ENCODE data around the gene RHPN2. TPM values are rescaled to one million over a fixed set of nuclear protein-coding genes. Genes with fewer than 3 reads are reported as not detected.
"Not testable (repeated sequence)": the region's sequence is repeated elsewhere in the genome, so short reads cannot be mapped to it uniquely, and the experiment has no call there.

The RHPN2 gene
- total and polyA plus RNA-seq, 2 donors (not counting 3 experiments of a cell fraction or from before 2014, with no cell fraction given): 2.3 to 2.7 TPM

DNA sequence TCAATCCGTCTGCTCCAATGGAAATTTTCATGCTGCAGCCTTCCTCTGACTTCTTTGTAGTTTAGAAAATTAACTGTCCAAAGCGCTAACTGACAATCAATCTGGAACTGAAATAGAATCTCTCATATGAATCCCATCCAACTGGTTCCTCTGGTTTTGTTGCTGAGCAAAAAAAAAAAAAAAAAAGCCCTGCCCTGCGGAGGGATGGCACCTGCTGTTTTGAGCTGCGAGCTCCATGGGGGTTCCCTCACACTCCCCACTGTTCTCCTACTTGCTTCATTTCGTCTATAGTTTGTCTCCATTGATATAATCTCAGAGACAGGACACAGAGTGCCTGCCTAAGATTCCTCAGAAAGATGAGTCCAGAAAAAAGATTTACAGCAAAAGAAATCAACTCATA lies 59.2 kb downstream of the RHPN2 start:
- no peaks in the 10 kb centered on the region for H3K27me3 ChIP-seq (ENCODE audit: control insufficient read depth in 2 of 2, insufficient read depth in 2 of 2, low read length in 2 of 2)
- no peak overlapping the region for H3K4me3 ChIP-seq (replicated peaks in 1 of 3; ENCODE audit: insufficient read depth in 1 of 3, low read depth in 1 of 3, low read length in 3 of 3)
- no peaks in the 10 kb centered on the region for H3K36me3 ChIP-seq (ENCODE audit: control insufficient read depth in 2 of 2, extremely low read depth in 1 of 2, insufficient read depth in 2 of 2, low read length in 2 of 2)
- FAIRE-seq (no peak), DNase-seq (ENCODE audit: low read depth, low spot score) (no peak)
- no peak overlapping the region for H3K27ac ChIP-seq (ENCODE audit: insufficient read depth, low read depth, low read length)
- H3K4me1 ChIP-seq (ENCODE audit: control insufficient read depth, extremely low read depth, insufficient read depth, low read length): no peaks in the 10 kb centered on the region
- H3K4me2 ChIP-seq (ENCODE audit: insufficient read depth, low read length): no peak overlapping the region
- intact Hi-C loops (cut with micrococcal nuclease) (no loop called here), dilution Hi-C loops (cut with MboI; ENCODE audit: extremely low pct_ligation_motif_present, low sequenced_read_pairs) (no loop called here)
- no peaks in the 10 kb centered on the region for H3K9me1 ChIP-seq (replicated peaks; ENCODE audit: control insufficient read depth, extremely low read depth, insufficient read depth, low read length)
- no peaks in the 10 kb centered on the region for H3K9me3 ChIP-seq (replicated peaks; ENCODE audit: control insufficient read depth, insufficient read depth, low read length)
- H4K20me1 ChIP-seq (replicated peaks; ENCODE audit: control insufficient read depth, extremely low read depth, insufficient read depth, low read length): no peaks in the 10 kb centered on the region
- no peak overlapping the region for H2AFZ ChIP-seq (ENCODE audit: low read depth, low read length)
- ChIA-PET POLR2A (no interaction called here), CTCF (no interaction called here)
- no peaks in the 10 kb centered on the region for H3K79me2 ChIP-seq (ENCODE audit: control insufficient read depth, insufficient read depth, low read length)
- no peak for TF ChIP-seq GATA2 (IDR thresholded peaks at IDR 0.05; ENCODE audit: insufficient read depth, insufficient read length, low read depth, low read length)
- no peak for TF ChIP-seq MYC (IDR thresholded peaks at IDR 0.05; ENCODE audit: low read depth, low read length)
- TF ChIP-seq CTCF (IDR thresholded peaks at IDR 0.05; ENCODE audit: extremely low read depth in 1 of 2, insufficient read depth in 1 of 2, low read depth in 1 of 2, low read length in 2 of 2): no peak
- TF ChIP-seq, protein P1, sequence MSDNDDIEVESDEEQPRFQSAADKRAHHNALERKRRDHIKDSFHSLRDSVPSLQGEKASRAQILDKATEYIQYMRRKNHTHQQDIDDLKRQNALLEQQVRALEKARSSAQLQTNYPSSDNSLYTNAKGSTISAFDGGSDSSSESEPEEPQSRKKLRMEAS (IDR thresholded peaks at IDR 0.05; ENCODE audit: insufficient read depth, insufficient read length): no peak
- TF ChIP-seq POLR2A (IDR thresholded peaks at IDR 0.05; ENCODE audit: low read depth, low read length): no peak
- TF ChIP-seq JUN (IDR thresholded peaks at IDR 0.05; ENCODE audit: borderline replicate concordance, insufficient read depth, insufficient read length, low read depth): no peak
- no peak for TF ChIP-seq EZH2 (IDR thresholded peaks at IDR 0.05; ENCODE audit: borderline replicate concordance, low read depth, low read length, severe bottlenecking)
- no peak for TF ChIP-seq POLR2AphosphoS5 (IDR thresholded peaks at IDR 0.05; ENCODE audit: insufficient read depth, low read depth, low read length)
- no peak for TF ChIP-seq FOS (IDR thresholded peaks at IDR 0.05; ENCODE audit: borderline replicate concordance, insufficient read depth, low read length)
- BruUV-seq (replicated peaks): no TSS peak
- no peak overlapping the region for H3K9ac ChIP-seq (replicated peaks; ENCODE audit: extremely low read depth, insufficient read depth, low read length)

GRCh38 chr19:33003424-33004024 lies 61.2 kb downstream of the RHPN2 start:
- CTCF ChIA-PET; DNase-seq (ENCODE audit: low read depth, low spot score); FAIRE-seq; POLR2A ChIA-PET; H3K9me3 ChIP-seq (replicated peaks; ENCODE audit: control insufficient read depth, insufficient read depth, low read length); H3K4me3 ChIP-seq (replicated peaks in 1 of 3; ENCODE audit: insufficient read depth in 1 of 3, low read depth in 1 of 3, low read length in 3 of 3); H3K79me2 ChIP-seq (ENCODE audit: control insufficient read depth, insufficient read depth, low read length); H3K9ac ChIP-seq (replicated peaks; ENCODE audit: extremely low read depth, insufficient read depth, low read length); H3K27ac ChIP-seq (ENCODE audit: insufficient read depth, low read depth, low read length); intact Hi-C loops (cut with micrococcal nuclease); H2AFZ ChIP-seq (ENCODE audit: low read depth, low read length); H4K20me1 ChIP-seq (replicated peaks; ENCODE audit: control insufficient read depth, extremely low read depth, insufficient read depth, low read length); H3K36me3 ChIP-seq (ENCODE audit: control insufficient read depth in 2 of 2, extremely low read depth in 1 of 2, insufficient read depth in 2 of 2, low read length in 2 of 2); H3K4me2 ChIP-seq (ENCODE audit: insufficient read depth, low read length); BruUV-seq (replicated peaks); H3K4me1 ChIP-seq (ENCODE audit: control insufficient read depth, extremely low read depth, insufficient read depth, low read length); dilution Hi-C loops (cut with MboI; ENCODE audit: extremely low pct_ligation_motif_present, low sequenced_read_pairs); H3K9me1 ChIP-seq (replicated peaks; ENCODE audit: control insufficient read depth, extremely low read depth, insufficient read depth, low read length); H3K27me3 ChIP-seq (ENCODE audit: control insufficient read depth in 2 of 2, insufficient read depth in 2 of 2, low read length in 2 of 2): not testable (repeated sequence)
